Measurements from ENCODE around the gene PKP4. TPM values are rescaled to one million over a fixed set of nuclear protein-coding genes. Genes with fewer than 3 reads are reported as not detected.

The PKP4 gene
- total and polyA plus RNA-seq, 2 experiments from 2014 or later: 35.7 to 92.3 TPM

GRCh38 chr2:158509928-158510797 lies 53.4 kb downstream of the PKP4 start (continued):
- TF ChIP-seq REST (IDR thresholded peaks at IDR 0.05; ENCODE audit: unreplicated experiment) (no peak), STAT1 (IDR thresholded peaks at IDR 0.05; ENCODE audit: unreplicated experiment) (no peak)

DNA sequence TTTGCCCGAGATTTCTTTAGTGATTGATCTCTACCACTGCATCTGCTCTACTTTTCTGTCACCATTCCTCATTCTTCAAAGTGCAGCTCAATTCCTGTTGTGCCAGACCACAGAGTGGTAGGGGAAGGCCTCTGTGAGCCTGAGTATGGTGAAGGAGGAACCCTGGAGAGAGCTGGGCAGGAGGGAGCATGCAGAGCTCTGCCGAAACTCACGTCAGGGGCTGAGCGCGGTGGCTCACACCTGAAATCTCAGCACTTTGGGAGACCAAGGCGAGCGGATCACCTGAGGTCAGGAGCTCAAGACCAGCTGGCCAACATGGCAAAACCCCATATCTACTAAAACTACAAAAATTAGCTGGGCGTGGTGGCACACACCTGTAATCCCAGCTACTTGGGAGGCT lies 54.1 kb downstream of the PKP4 start:
- peaks cover 4% of the 10 kb centered on the region for H3K27me3 Mint-ChIP-seq (ENCODE audit: insufficient read depth, low read depth, poor library complexity)
- H3F3A ChIP-seq (replicated peaks; ENCODE audit: low read depth): no peaks in the 10 kb centered on the region
- H3K27ac Mint-ChIP-seq: peak overlapping the region; percentile 40; the same call in 1 of the 2 replicates
- H3K36me3 ChIP-seq (ENCODE audit: insufficient read depth): no peaks in the 10 kb centered on the region
- DNase-seq (ENCODE audit: low spot score) (no peak), ATAC-seq (peak; percentile 53)
- H3K27ac ChIP-seq (ENCODE audit: low read depth): no peak overlapping the region
- H3K4me1 Mint-ChIP-seq: peaks cover 31% of the 10 kb centered on the region
- no peaks in the 10 kb centered on the region for H3K27me3 ChIP-seq (ENCODE audit: insufficient read depth)
- 0 out of 3 replicates have a peak, but pooled peaks cover 2% of the 10 kb centered on the region for H3K36me3 Mint-ChIP-seq (ENCODE audit: low read depth)
- H3K4me1 ChIP-seq (ENCODE audit: insufficient read depth): peaks cover 17% of the 10 kb centered on the region
- no peaks in the 10 kb centered on the region for H3K9me2 ChIP-seq (ENCODE audit: insufficient read depth)
- TF ChIP-seq, protein P1, sequence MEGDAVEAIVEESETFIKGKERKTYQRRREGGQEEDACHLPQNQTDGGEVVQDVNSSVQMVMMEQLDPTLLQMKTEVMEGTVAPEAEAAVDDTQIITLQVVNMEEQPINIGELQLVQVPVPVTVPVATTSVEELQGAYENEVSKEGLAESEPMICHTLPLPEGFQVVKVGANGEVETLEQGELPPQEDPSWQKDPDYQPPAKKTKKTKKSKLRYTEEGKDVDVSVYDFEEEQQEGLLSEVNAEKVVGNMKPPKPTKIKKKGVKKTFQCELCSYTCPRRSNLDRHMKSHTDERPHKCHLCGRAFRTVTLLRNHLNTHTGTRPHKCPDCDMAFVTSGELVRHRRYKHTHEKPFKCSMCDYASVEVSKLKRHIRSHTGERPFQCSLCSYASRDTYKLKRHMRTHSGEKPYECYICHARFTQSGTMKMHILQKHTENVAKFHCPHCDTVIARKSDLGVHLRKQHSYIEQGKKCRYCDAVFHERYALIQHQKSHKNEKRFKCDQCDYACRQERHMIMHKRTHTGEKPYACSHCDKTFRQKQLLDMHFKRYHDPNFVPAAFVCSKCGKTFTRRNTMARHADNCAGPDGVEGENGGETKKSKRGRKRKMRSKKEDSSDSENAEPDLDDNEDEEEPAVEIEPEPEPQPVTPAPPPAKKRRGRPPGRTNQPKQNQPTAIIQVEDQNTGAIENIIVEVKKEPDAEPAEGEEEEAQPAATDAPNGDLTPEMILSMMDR (conservative IDR thresholded peaks at IDR 0.05; ENCODE audit: low read depth in 2 of 2): no peak
- peaks cover 96% of the 10 kb centered on the region for H3K79me2 ChIP-seq (replicated peaks; ENCODE audit: insufficient read depth)
- no peak overlapping the region for H3K4me2 ChIP-seq
- peaks cover 12% of the 10 kb centered on the region; the same call in 1 of the 2 replicates for H4K20me1 ChIP-seq (replicated peaks; ENCODE audit: insufficient read depth)
- H3K9me3 Mint-ChIP-seq: no peaks in the 10 kb centered on the region
- no peak overlapping the region for H2AFZ ChIP-seq
- H3K4me3 Mint-ChIP-seq: no peak overlapping the region
- no peak overlapping the region for H3K4me3 ChIP-seq

DNA sequence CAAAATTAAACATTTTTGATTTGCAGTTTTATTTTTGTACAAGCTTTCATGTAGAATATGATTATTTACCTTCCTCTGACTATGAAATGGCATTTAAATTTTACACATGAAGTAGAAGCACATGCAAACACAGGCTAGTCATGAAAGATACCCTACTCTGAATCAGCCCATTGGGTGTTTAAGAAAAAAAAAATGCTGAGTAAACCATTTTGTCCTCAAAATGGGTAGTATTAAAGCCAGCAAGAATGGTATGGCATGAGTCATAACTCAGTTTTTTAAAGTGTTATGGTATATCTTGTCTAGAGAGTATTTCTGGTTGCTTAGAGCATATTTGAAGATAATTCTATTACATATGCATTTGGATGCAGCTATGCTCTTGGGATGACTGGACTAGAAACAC lies 55.0 kb downstream of the PKP4 start:
- Mint-ChIP-seq H3K27me3 (ENCODE audit: insufficient read depth, low read depth, poor library complexity) (peaks cover 4% of the 10 kb centered on the region), H3K36me3 (ENCODE audit: low read depth) (0 out of 3 replicates have a peak, but pooled peaks cover 2% of the 10 kb centered on the region), H3K9me3 (no peaks in the 10 kb centered on the region), H3K4me1 (peaks cover 29% of the 10 kb centered on the region), H3K27ac (no peak overlapping the region), H3K4me3 (no peak overlapping the region)
- DNase-seq (ENCODE audit: low spot score) (no peak), ATAC-seq (no peak)
- Histone ChIP-seq H3K27me3 (ENCODE audit: insufficient read depth) (no peaks in the 10 kb centered on the region), H3K79me2 (replicated peaks; ENCODE audit: insufficient read depth) (peaks cover 95% of the 10 kb centered on the region), H3K4me3 (no peak overlapping the region), H3K9me2 (ENCODE audit: insufficient read depth) (no peaks in the 10 kb centered on the region), H4K20me1 (replicated peaks; ENCODE audit: insufficient read depth) (peaks cover 12% of the 10 kb centered on the region; the same call in 1 of the 2 replicates), H3K27ac (ENCODE audit: low read depth) (no peak overlapping the region), H3K4me2 (no peak overlapping the region), H3F3A (replicated peaks; ENCODE audit: low read depth) (no peaks in the 10 kb centered on the region), H2AFZ (no peak overlapping the region), H3K4me1 (ENCODE audit: insufficient read depth) (peaks cover 16% of the 10 kb centered on the region), H3K36me3 (ENCODE audit: insufficient read depth) (no peaks in the 10 kb centered on the region)
- TF ChIP-seq ZNF462 (CRISPR knock-in tag; IDR thresholded peaks at IDR 0.05) (no peak), POLR2AphosphoS5 (IDR thresholded peaks at IDR 0.05; ENCODE audit: low read depth) (no peak)
